Activated naive CD4-positive, alpha-beta T cell treated with anti-CD3 and anti-CD28 coated beads, Interleukin-2, amount 10 ng/mL, durations not matched to agents 7 days and 5 days (primary cell): ENCODE measurements around the gene STEAP1B.
"Not testable (repeated sequence)": the region's sequence is repeated elsewhere in the genome, so short reads cannot be mapped to it uniquely, and the experiment has no call there.

ENCODE experiments used
- CTCF ChIA-PET: fragments of 350-600 bp; sonication (Branson Sonifier 250); formaldehyde crosslinking; loops from one replicate; lab custom pipeline; 2021; ENCODE audit warnings: antibody characterized with exemption; lab: Charles Lee
- DNase-seq: peaks from one replicate; pipeline ENCODE4 v3.0.0-alpha.2; 2020
- H3K27ac Mint-ChIP-seq: one replicate; pipeline ENCODE4 v1.8.0; 2021; ENCODE audit warnings: mild to moderate bottlenecking, moderate library complexity, mixed read lengths
- H3K27me3 Mint-ChIP-seq: one replicate; pipeline ENCODE4 v1.8.0; 2021; ENCODE audit warnings: mild to moderate bottlenecking, mixed read lengths
- H3K36me3 Mint-ChIP-seq: one replicate; pipeline ENCODE4 v1.8.0; 2021; ENCODE audit warnings: mixed read lengths
- H3K4me1 Mint-ChIP-seq: one replicate; pipeline ENCODE4 v1.8.0; 2021; ENCODE audit warnings: mixed read lengths
- H3K4me3 Mint-ChIP-seq: one replicate; pipeline ENCODE4 v1.8.0; 2021; ENCODE audit warnings: mild to moderate bottlenecking, moderate library complexity, mixed read lengths
- H3K9me3 Mint-ChIP-seq: one replicate; pipeline ENCODE4 v1.8.0; 2021; ENCODE audit warnings: mixed read lengths

Gene STEAP1B

GRCh38 chr7:22457471-22457870 is 42.5 kb downstream of the STEAP1B start:
- H3K4me3 Mint-ChIP-seq: no peak overlapping the region
- peaks cover 7% of the 10 kb centered on the region for H3K4me1 Mint-ChIP-seq
- DNase-seq: no peak
- H3K27ac Mint-ChIP-seq: no peak overlapping the region
- no peaks in the 10 kb centered on the region for H3K9me3 Mint-ChIP-seq
- CTCF ChIA-PET: no interaction called here
- H3K27me3 Mint-ChIP-seq: peaks cover 34% of the 10 kb centered on the region
- no peaks in the 10 kb centered on the region for H3K36me3 Mint-ChIP-seq

GRCh38 chr7:22454446-22454845 is 45.5 kb downstream of the STEAP1B start:
- Mint-ChIP-seq H3K9me3 (no peaks in the 10 kb centered on the region), H3K36me3 (no peaks in the 10 kb centered on the region), H3K27me3 (peaks cover 38% of the 10 kb centered on the region), H3K4me1 (peaks cover 11% of the 10 kb centered on the region), H3K27ac (no peak overlapping the region), H3K4me3 (no peak overlapping the region)
- no peak for DNase-seq
- CTCF ChIA-PET: interaction anchor here (2.0 kb wide), 1 partner anchor 344 kb away, joined by 9 read pairs; no protein-coding TSS in a partner anchor

DNA sequence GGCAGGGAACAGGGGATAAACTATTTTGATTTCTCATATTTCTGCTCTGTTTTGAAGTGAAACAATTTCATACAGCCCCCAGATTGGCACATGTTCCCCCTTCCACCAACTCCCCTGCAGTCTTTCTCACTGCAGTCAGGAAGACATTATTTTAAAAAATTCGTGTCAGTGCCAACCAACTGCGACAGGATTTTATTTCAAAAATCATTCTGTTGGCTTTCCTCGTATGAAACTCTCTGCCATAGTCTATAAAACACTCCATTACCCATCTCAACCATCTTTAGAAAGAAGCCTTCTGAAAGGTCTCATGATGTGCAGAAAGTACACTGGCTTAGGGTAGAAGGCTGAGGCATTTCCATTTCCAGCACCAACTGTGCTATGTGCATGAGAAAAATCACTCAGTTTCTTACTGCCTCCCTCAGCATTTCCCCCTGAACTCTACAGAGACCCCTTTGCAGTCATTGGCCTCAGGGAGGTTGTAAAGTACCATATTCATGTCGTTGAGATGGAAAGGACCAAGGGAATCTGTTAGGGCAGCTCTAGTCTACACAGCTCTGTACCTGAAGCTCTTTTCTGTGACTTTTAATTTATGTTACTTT is 46.9 kb downstream of the STEAP1B start:
- CTCF ChIA-PET: interaction anchor here (0.7 to 2.0 kb wide), 13 partner anchors 7 to 361 kb away, joined by 3 to 9 read pairs (median 4); no protein-coding TSS in a partner anchor
- peaks cover 35% of the 10 kb centered on the region for H3K27me3 Mint-ChIP-seq

DNA sequence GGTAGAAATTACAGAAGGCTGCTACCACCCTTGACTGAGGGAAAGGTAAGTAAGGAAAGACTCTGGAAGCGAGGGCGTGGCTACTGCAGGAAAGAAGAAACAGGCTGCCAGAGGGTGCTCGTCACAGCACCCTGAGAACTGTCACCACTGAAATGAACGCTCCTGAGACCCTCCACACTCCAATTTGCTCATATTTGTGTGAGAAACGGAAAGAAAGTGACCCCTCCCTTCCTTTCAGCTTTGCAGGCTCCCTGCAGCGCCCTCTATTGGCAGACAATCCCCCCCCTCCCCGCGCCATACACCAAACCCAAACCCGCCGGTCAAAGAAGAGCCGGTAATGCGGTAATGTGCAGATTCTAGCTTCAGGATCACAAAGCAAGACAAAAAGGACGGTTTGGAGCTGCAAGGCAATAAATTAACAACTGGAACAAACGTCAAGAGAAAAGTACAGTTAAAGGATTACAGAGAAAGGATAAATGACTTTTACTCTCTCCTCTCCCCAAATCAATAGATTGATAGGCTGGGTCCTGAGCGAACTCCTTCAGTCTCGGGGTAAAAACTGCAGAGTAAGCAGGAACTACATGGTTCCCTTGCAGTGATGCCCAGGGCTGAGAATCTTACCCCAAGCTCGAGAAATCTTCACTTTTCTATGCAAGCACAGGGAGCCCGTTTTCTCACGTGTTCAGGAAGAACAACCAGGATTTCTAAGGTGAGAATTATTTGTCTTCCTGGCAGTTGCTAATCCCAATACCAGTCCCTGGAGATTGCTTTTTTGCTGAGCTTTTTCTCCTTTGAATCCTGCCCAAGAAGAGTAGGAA is 47.6 kb downstream of the STEAP1B start:
- H3K9me3 Mint-ChIP-seq: no peaks in the 10 kb centered on the region
- CTCF ChIA-PET: interaction anchor here (0.7 to 1.5 kb wide), 12 partner anchors 8 to 360 kb away, joined by 3 to 8 read pairs (median 4); no protein-coding TSS in a partner anchor

More for the DNA sequence above, 46.9 kb downstream of the STEAP1B start:
- no peak overlapping the region for H3K27ac Mint-ChIP-seq
- H3K4me3 Mint-ChIP-seq: no peak overlapping the region
- no peaks in the 10 kb centered on the region for H3K9me3 Mint-ChIP-seq
- H3K36me3 Mint-ChIP-seq: no peaks in the 10 kb centered on the region
- H3K4me1 Mint-ChIP-seq: peaks cover 11% of the 10 kb centered on the region
- DNase-seq: no peak

GRCh38 chr7:22450013-22450412 is 50.0 kb downstream of the STEAP1B start:
- not testable (repeated sequence) for H3K27ac Mint-ChIP-seq, H3K4me3 Mint-ChIP-seq, H3K9me3 Mint-ChIP-seq, DNase-seq, H3K36me3 Mint-ChIP-seq
- H3K27me3 Mint-ChIP-seq: peaks cover 42% of the 10 kb centered on the region
- H3K4me1 Mint-ChIP-seq: peaks cover 19% of the 10 kb centered on the region
- CTCF ChIA-PET: interaction anchor here (0.6 kb wide), 1 partner anchor 340 kb away, joined by 3 read pairs; no protein-coding TSS in a partner anchor

More for the DNA sequence above, 47.6 kb downstream of the STEAP1B start:
- peaks cover 35% of the 10 kb centered on the region for H3K27me3 Mint-ChIP-seq
- no peak overlapping the region for H3K4me3 Mint-ChIP-seq
- peak; percentile 57 for DNase-seq
- H3K27ac Mint-ChIP-seq: no peak overlapping the region
- no peaks in the 10 kb centered on the region for H3K36me3 Mint-ChIP-seq
- peaks cover 11% of the 10 kb centered on the region for H3K4me1 Mint-ChIP-seq

DNA sequence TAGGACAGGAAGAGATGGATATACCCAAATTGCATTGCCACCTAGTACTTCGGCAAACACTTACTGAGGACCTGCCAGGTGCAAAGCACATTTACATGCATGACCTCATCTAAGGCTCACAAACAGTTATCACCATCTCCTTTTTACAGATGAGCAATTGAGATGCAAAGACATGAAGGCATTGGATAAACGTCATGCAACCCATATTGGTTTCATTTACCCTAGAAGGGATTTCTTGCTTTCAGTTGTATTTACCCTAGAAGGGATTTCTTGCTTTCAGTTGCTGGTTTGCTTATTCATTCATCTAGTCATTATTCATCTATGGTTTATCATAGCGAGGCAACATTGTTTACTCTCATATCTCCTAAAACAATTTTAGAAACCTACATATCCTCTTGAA is 52.2 kb downstream of the STEAP1B start:
- Mint-ChIP-seq H3K27me3 (peaks cover 34% of the 10 kb centered on the region), H3K4me1 (peaks cover 16% of the 10 kb centered on the region), H3K9me3 (no peaks in the 10 kb centered on the region), H3K4me3 (no peak overlapping the region), H3K27ac (no peak overlapping the region), H3K36me3 (no peaks in the 10 kb centered on the region)
- DNase-seq: no peak
- CTCF ChIA-PET: no interaction called here

GRCh38 chr7:22447008-22447407 is 53.0 kb downstream of the STEAP1B start:
- no peak overlapping the region for H3K27ac Mint-ChIP-seq
- DNase-seq: no peak
- no peak overlapping the region for H3K4me3 Mint-ChIP-seq
- no peaks in the 10 kb centered on the region for H3K9me3 Mint-ChIP-seq
- peaks cover 9% of the 10 kb centered on the region for H3K4me1 Mint-ChIP-seq
- no peaks in the 10 kb centered on the region for H3K36me3 Mint-ChIP-seq
- H3K27me3 Mint-ChIP-seq: peaks cover 33% of the 10 kb centered on the region
- CTCF ChIA-PET: interaction anchor here (1.3 kb wide), 1 partner anchor 337 kb away, joined by 3 read pairs; no protein-coding TSS in a partner anchor

- H3K4me1 Mint-ChIP-seq: peaks cover 9% of the 10 kb centered on the region
- H3K4me3 Mint-ChIP-seq: no peak overlapping the region
- peaks cover 22% of the 10 kb centered on the region for H3K27me3 Mint-ChIP-seq
- no peak overlapping the region for H3K27ac Mint-ChIP-seq
- no peak for DNase-seq
- no peaks in the 10 kb centered on the region for H3K36me3 Mint-ChIP-seq
- no peaks in the 10 kb centered on the region for H3K9me3 Mint-ChIP-seq
- CTCF ChIA-PET: interaction anchor here (1.2 to 1.3 kb wide), 2 partner anchors 9 to 336 kb away, joined by 3 read pairs; no protein-coding TSS in a partner anchor
These were observed 54.1 kb downstream of the STEAP1B start for GRCh38 chr7:22445853-22446252.

GRCh38 chr7:22445140-22445743 is 54.7 kb downstream of the STEAP1B start:
- H3K27me3 Mint-ChIP-seq: peaks cover 20% of the 10 kb centered on the region
- no peak overlapping the region for H3K27ac Mint-ChIP-seq
- H3K4me1 Mint-ChIP-seq: peaks cover 9% of the 10 kb centered on the region
- CTCF ChIA-PET: interaction anchor here (1.2 kb wide), 1 partner anchor 9 kb away, joined by 3 read pairs; no protein-coding TSS in a partner anchor
- no peaks in the 10 kb centered on the region for H3K9me3 Mint-ChIP-seq
- H3K4me3 Mint-ChIP-seq: no peak overlapping the region
- H3K36me3 Mint-ChIP-seq: no peaks in the 10 kb centered on the region
- DNase-seq: no peak

DNA sequence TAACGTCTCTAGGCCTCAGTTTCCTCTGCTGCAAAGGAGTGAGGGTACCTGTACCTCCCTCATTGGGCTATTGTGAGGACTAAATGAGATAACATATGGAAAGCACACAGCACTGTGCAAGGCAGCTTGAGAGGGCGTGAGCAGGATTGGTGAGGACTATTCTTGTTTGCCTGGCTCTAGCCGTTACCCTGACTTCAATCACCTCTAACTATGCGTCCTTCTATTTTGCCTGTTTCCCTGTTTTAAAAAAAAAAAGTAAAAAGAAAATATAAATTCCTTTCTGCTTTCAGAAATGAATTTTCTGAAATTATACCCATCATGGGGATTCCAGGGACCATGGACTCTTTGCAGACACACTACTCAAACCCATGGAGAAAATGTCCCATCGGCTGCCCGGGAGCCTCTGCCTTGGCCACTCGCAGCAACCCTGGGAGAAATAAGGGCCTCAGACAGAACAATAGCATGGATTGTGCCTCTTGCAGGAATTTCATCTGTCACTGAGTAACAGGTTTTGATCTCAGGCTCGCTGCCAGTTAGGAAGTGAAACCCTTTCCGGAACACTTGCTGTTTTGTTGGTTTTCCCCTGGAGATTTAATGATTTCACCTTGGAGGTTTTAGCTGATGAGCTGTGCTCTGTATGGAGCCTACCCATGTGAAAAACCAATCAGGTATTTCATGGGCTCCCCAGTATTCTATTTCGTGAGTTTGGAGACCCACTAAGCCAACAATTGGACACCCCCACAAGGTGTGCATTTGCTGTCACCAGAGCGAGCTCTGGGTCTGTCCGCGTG is 55.6 kb downstream of the STEAP1B start:
- H3K27ac Mint-ChIP-seq: no peak overlapping the region
- no peaks in the 10 kb centered on the region for H3K36me3 Mint-ChIP-seq
- no peak overlapping the region for H3K4me3 Mint-ChIP-seq
- H3K4me1 Mint-ChIP-seq: peaks cover 9% of the 10 kb centered on the region
- no peaks in the 10 kb centered on the region for H3K9me3 Mint-ChIP-seq
- H3K27me3 Mint-ChIP-seq: peaks cover 20% of the 10 kb centered on the region
- CTCF ChIA-PET: no interaction called here
- no peak for DNase-seq

GRCh38 chr7:22443370-22444180 is 56.4 kb downstream of the STEAP1B start:
- H3K27ac Mint-ChIP-seq: no peak overlapping the region
- H3K36me3 Mint-ChIP-seq: no peaks in the 10 kb centered on the region
- peaks cover 20% of the 10 kb centered on the region for H3K27me3 Mint-ChIP-seq
- no peak overlapping the region for H3K4me3 Mint-ChIP-seq
- no peaks in the 10 kb centered on the region for H3K9me3 Mint-ChIP-seq
- no peak for DNase-seq
- CTCF ChIA-PET: no interaction called here
- H3K4me1 Mint-ChIP-seq: peaks cover 9% of the 10 kb centered on the region

DNA sequence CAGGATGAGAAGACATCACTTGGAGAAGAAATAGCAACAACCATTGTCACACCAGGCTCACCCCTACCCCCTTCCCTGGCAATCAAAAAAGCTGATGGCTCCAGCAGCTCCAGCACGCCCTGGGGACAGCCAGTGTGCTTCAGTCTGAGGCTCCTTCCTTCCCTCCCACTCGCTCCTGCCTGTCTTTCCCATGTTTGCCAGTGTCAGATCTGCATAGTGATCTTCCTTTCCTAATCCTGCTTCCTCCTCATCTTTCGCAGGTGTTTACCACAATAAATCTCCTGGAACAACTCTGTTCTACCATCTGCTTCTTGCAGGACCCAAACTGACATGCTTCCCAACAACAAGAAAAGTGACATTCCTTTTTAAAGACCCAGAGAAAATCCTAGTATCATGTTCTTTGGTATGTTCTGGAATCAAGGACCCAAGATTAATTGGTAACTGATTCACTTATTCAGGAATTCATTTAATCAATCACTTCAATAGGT is 57.1 kb downstream of the STEAP1B start:
- H3K36me3 Mint-ChIP-seq: no peaks in the 10 kb centered on the region
- DNase-seq: no peak
- peaks cover 9% of the 10 kb centered on the region for H3K4me1 Mint-ChIP-seq
- H3K4me3 Mint-ChIP-seq: no peak overlapping the region
- no peak overlapping the region for H3K27ac Mint-ChIP-seq
- peaks cover 20% of the 10 kb centered on the region for H3K27me3 Mint-ChIP-seq
- CTCF ChIA-PET: no interaction called here
- H3K9me3 Mint-ChIP-seq: no peaks in the 10 kb centered on the region
